Measurements from ENCODE around the gene NIT1.
A peak's percentile ranks its signal among the peaks of the same experiment; 100 is the strongest.

NIT1 gene

GRCh38 chr1:161084597-161084988, 33.3 kb upstream of the NIT1 start:
- DNase-seq (ENCODE audit: low read depth): no peak

- DNase-seq (ENCODE audit: low read depth): no peak
Measured at GRCh38 chr1:161085165-161085564, 32.7 kb upstream of the NIT1 start.

GRCh38 chr1:161086457-161086856, 31.4 kb upstream of the NIT1 start:
- DNase-seq (ENCODE audit: low read depth): no peak

- no peak for DNase-seq (ENCODE audit: low read depth)
Measured at GRCh38 chr1:161088587-161089110, 29.3 kb upstream of the NIT1 start.

GRCh38 chr1:161089251-161089924, 28.5 kb upstream of the NIT1 start, which contains the start of gene NECTIN4:
TSS of gene NECTIN4 (minus strand) at chr1:161089558. CDS start at chr1:161089296, 262 bp downstream.
- DNase-seq (ENCODE audit: low read depth): no peak

GRCh38 chr1:161089938-161090337, 28.0 kb upstream of the NIT1 start:
- DNase-seq (ENCODE audit: low read depth): no peak

- DNase-seq (ENCODE audit: low read depth): no peak
Measured at GRCh38 chr1:161090617-161091016, 27.3 kb upstream of the NIT1 start.

- DNase-seq (ENCODE audit: low read depth): no peak
Measured at GRCh38 chr1:161091093-161091492, 26.8 kb upstream of the NIT1 start.

GRCh38 chr1:161091796-161092507, 26.0 kb upstream of the NIT1 start:
- no peak for DNase-seq (ENCODE audit: low read depth)

- DNase-seq (ENCODE audit: low read depth): peak; percentile 43
Measured at GRCh38 chr1:161092621-161093028, 25.3 kb upstream of the NIT1 start.

GRCh38 chr1:161094481-161094880, 23.4 kb upstream of the NIT1 start:
- DNase-seq (ENCODE audit: low read depth): no peak

- no peak for DNase-seq (ENCODE audit: low read depth)
Measured at GRCh38 chr1:161095230-161095629, 22.7 kb upstream of the NIT1 start.

GRCh38 chr1:161096015-161096414, 21.9 kb upstream of the NIT1 start:
- no peak for DNase-seq (ENCODE audit: low read depth)

GRCh38 chr1:161096530-161096929, 21.4 kb upstream of the NIT1 start:
- no peak for DNase-seq (ENCODE audit: low read depth)

- DNase-seq (ENCODE audit: low read depth): peak; percentile 63
Measured at GRCh38 chr1:161098210-161099068, 19.5 kb upstream of the NIT1 start, which contains the start of gene KLHDC9. TSS of gene KLHDC9 (plus strand) at chr1:161098361. CDS start at chr1:161098536, 175 bp downstream.

GRCh38 chr1:161099090-161099802, 18.7 kb upstream of the NIT1 start:
- DNase-seq (ENCODE audit: low read depth): no peak

- DNase-seq (ENCODE audit: low read depth): no peak
Measured at GRCh38 chr1:161100556-161100955, 17.3 kb upstream of the NIT1 start.

- no peak for DNase-seq (ENCODE audit: low read depth)
Measured at GRCh38 chr1:161106431-161106830, 11.5 kb upstream of the NIT1 start.

GRCh38 chr1:161111117-161111516, 6.8 kb upstream of the NIT1 start:
- no peak for DNase-seq (ENCODE audit: low read depth)

- no peak for DNase-seq (ENCODE audit: low read depth)
Measured at GRCh38 chr1:161111527-161111926, 6.4 kb upstream of the NIT1 start.

GRCh38 chr1:161113915-161114314, 4.0 kb upstream of the NIT1 start:
- DNase-seq (ENCODE audit: low read depth): no peak

- no peak for DNase-seq (ENCODE audit: low read depth)
Measured at GRCh38 chr1:161114556-161114955, 3.3 kb upstream of the NIT1 start.
